Measurements from ENCODE around the gene KRTAP1-4.
"Not testable (repeated sequence)": the region's sequence is repeated elsewhere in the genome, so short reads cannot be mapped to it uniquely, and the experiment has no call there.

KRTAP1-4 gene

DNA sequence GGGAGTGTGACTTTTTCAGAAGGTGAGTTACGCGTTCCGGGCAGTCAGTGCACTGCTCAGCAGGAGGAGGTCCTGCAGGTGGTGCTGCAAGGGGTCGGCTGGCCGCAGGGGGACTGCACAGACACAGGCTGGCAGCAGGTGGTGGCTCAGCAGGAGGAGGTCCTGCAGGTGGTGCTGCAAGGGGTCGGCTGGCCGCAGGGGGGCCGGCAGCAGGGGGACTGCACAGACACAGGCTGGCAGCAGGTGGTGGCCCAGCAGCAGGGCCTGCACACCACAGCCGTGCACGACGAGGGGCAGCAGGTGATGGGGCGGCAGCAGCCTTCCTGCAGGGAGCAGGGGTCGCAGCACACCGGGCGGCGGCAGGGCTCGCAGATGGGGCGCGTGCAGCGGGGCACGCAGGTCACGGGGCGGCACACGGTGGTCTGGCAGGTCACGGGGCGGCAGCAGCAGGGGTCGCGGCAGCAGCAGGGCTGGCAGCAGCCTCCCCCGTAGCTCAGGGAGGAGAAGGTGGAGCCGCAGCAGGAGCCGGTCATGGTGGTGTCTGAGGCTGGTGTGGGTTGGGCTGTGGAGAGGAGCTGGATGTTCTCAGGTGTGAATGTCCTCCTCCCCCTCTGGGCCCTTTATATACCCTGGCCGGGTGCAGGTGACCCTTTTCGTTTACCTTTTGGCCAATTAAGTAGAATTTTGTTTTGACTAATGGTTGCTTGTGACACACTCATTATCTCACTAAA, 16.9 kb upstream of the KRTAP1-4 start, which contains the start of gene KRTAP2-1:
KRTAP2-1 (minus strand) TSS at position 582 of the 731 bp plus-strand sequence; CDS start at position 533, 49 bp downstream.
- not testable (repeated sequence) for DNase-seq

DNA sequence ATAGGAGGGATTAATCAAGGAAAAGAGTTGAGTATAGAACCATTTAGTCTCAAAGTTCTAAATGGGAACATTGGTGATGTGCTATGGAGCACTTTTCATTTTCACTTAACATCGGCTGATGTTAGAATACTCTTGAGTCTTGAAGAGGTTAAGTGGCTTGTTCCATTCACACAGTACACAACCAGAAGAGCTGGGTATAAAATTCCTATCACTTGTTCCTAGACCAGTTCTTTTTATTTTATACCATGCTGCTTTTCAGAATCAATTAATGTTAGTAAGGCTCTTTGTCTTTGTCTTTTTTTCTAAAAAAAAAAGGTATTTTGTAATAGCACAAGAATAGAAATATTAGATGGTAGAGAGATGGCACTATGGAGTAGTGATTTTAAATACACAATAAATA, 13.0 kb upstream of the KRTAP1-4 start:
- DNase-seq, result no peak

DNA sequence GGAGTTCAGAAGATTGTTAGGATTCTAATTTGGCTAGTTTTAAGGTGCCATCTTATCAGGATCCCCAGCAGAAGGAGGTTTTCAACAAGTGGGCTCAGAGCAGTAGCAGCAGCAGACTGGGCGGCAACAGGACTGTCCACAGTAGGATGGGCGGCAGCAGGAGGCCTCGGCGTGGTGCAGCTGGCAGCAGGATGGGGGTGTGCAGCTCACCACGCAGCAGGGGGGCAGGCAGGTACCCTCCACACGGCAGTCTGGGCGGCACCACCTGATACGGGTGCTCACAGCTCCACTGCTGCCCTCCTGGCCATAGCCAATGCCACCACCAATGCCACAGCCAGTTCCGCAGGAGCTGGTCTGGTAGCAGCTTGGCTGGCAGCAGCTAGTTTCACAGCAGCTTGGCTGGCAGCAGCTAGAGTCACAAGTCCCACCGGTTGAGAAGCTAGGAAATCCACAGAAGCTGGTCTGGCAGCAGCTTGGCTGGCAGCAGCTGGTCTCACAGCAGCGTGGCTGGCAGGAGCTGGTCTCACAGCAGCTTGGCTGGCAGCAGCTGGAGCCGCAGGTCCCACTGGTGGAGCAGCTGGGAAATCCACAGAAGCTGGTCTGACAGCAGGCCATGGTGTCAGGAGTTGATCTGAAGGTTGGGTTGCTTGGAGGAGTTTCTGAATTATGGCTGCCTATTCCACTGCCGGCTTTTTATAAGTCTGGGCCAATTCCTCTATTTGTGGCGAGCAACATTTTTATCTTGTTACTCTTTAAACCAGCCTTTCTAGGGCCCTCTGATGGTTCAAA, 11.0 kb upstream of the KRTAP1-4 start, which contains the start of gene KRTAP1-1:
KRTAP1-1 (minus strand) TSS at position 668 of the 789 bp plus-strand sequence; CDS start at position 615, 53 bp downstream.
- DNase-seq, result not testable (repeated sequence)

DNA sequence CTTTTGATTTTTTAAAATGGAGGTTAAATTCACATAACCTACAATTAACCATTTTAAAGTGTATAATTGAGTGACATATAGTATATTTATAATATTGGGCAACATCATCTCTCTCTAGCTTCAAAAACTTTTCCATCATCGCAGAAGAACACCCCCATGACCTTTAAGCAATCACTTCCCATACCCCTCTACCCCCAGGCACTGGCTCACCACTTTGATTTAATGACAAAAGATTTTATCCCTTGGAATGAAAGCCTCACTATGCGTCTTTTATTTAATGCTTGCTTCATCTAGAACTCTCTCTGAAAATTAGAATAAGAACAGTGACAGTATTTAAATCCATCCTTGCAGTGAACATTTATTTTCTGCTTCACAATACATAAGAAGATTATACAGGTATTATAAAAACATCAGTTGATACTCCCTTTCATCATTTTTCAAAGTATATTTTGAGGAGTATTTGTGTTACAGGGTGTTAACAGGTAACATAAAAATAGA, 7.9 kb upstream of the KRTAP1-4 start:
- DNase-seq, result no peak

DNA sequence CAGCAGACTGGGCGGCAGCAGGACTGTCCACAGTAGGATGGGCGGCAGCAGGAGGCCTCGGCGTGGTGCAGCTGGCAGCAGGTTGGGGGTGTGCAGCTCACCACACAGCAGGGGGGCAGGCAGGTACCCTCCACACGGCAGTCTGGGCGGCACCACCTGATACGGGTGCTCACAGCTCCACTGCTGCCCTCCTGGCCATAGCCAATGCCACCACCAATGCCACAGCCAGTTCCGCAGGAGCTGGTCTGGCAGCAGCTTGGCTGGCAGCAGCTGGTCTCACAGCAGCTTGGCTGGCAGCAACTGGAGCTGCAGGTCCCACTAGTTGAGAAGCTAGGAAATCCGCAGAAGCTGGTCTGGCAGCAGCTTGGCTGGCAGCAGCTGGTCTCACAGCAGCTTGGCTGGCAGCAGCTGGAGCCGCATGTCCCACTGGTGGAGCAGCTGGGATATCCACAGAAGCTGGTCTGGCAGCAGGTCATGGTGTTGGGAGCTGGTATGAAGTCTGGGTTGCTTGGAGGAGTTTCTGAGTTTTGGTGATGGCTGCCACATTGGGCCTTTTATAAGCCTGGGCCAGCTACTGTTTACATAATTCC, 4.4 kb upstream of the KRTAP1-4 start, which contains the start of gene KRTAP1-3:
KRTAP1-3 (minus strand) TSS at position 529 of the 590 bp plus-strand sequence; CDS start at position 476, 53 bp downstream.
- not testable (repeated sequence) for DNase-seq

DNA sequence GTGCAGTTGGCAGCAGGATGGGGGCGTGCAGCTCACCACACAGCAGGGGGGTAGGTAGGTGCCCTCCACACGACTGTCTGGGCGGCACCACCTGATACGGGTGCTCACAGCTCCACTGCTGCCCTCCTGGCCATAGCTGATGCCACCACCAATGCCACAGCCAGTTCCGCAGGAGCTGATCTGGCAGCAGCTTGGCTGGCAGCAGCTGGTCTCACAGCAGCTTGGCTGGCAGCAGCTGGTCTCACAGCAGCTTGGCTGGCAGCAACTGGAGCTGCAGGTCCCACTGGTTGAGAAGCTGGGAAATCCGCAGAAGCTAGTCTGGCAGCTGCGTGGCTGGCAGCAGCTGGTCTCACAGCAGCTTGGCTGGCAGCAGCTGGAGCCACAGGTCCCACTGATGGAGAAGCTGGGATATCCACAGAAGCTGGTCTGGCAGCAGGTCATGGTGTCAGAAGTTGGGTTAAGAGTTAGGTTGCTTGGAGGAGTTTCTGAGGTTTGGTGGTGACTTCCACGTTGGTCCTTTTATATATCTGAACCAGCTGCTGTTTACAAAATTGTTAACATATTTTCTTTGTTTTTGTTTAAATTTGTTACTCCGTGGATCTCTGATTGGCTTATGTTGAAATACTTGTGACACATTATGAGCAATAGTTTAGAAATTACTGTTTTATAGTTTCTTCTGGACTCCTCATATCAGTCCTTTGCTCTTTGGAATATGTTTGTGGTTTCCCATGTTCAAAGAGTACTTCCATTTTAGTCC, 3.1 kb downstream of the KRTAP1-4 start, which contains the start of gene KRTAP1-5:
KRTAP1-5 (minus strand) TSS at position 494 of the 757 bp plus-strand sequence; CDS start at position 441, 53 bp downstream.
- no peak for DNase-seq

DNA sequence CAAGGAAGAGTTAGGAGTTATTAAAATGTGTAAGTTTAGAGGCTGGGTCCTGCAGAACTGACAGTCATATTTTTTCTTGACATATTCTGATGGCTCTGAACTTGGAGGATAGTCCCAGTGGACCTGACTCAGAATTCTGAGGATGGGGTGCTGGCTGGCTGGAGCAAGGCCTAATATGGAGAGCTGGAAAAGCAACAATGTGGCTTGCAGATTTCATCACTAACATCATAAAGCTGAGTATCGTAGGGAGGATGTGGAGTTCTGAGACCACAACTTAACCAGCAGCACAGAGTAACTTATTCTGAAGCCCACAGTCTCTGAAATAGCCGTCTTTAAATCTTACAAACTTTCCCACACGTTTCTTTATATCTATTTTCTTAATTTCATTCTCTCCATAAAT, 5.3 kb downstream of the KRTAP1-4 start:
- no peak for DNase-seq

DNA sequence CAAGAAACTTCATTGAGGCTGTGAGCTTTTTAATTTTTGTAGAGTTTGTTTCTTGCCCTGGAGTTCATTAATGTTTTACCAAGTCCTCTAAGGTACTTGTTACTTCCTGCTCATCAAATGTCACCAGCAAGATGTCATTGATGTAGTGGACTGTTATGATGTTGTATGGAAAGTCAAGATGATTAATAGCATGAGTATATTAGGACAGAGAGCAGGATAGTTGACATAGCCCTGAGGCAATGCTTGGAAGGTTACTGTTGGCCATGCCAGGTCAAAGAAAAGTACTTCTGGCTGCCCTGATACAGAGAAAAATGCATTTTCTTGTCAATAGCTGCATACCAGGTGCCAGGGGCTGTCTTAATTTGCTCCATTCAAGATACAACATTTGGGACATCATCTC, 9.7 kb downstream of the KRTAP1-4 start:
- no peak for DNase-seq

DNA sequence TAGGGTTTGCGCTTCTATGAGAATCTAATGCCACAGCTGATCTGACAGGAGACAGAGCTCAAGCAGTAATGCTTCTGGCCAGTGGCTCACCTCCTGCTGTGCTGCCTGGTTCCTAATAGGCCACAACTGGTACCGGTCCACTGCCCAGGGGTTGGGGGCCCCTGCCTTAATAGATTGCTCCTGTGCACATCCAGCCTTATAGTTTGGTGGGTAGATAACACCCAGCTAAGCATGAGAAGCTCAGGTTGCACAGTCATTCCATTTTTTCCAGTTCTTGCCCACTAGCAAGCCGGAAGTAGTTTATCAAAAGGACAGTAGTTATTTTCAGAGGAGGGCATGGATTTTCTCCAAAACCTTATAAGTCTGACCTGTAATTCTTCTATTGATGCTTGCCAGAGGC, 10.6 kb downstream of the KRTAP1-4 start:
- DNase-seq, result no peak

DNA sequence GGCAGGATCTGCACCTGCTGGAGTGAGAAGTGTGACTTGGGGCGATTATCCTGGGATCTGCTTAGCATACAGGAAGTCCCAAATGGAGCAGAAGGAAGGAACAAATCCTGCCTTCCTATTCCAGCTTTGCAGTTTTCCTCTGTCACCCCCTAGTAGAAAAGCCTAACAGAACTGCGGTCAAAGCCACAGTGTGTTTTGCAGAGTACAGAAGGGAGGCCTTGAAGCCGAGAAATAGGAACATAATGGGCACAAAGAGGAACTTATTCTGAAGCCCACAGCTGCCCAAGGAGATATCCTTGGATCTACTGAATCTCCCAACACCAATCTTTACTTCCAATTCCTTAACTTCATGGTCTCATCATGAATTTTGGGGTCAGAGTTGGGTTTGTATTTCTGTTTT, 11.5 kb downstream of the KRTAP1-4 start:
- no peak for DNase-seq

DNA sequence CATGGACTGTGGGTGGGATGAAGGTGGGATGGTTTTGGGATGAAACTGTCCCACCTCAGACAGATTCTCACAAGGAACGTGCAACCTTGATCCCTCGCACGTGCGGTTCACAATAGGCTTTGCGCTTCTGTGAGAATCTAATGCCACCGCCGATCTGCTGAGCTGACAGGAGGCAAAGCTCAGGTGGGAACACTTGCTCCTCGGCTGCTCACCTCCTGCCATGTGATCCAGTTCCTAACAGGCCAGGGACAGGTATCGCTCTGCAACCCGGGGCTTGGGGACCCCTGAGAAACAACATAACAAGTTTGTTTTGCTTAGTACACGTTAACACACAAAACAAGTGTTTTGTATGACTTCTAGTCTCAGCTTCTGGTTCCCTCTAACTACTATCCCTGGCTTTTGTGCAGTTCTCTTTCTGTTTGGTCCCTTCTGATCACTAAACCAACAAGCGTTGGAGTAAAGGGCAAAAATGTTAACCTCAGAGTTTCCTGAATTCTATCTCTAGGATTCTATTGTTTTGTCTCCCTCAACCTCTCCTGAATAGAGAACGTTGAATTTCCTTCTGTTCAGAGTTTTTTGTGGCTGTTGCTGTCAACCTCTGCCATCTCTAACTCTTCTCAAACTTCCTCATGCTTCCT, 13.3 kb downstream of the KRTAP1-4 start:
- no peak for DNase-seq

DNA sequence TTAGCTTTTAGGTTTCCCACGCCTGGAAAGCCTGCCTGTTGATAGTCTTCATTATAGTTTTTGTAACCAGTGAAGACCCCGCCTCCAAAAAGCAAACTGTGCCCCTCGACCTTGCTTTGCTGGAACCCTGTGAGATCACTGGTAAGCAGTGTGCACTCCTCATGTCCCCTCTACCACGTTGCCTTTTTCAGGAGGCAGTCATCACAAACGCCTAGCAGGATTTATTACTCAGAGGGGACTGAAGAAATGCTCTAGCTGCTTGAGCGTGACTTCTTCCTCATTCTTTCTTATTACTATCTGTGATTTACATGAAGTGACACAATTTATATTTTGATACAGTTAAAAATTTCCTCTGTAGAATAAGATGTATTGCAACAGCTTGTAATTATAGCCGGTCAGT, 14.5 kb downstream of the KRTAP1-4 start:
- DNase-seq, result no peak

DNA sequence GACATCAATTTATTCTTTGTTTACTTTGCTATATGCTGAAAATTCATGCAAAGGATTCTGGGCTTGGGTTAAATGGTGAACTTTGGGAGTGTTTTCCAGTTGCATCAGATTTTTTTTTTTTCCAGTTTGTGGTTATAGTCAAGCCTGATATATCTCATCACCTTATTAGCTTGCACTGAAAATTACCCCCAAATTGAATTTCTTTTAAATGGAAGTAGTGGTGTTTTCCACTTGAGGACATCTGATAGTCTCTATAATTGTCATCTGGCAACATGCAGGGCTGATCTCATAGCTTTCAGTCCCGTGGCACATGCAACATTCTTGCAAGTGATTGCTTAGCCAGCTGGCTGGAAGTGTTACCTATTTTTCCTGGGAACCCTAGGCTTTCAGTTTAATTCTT, 16.4 kb downstream of the KRTAP1-4 start:
- no peak for DNase-seq

DNA sequence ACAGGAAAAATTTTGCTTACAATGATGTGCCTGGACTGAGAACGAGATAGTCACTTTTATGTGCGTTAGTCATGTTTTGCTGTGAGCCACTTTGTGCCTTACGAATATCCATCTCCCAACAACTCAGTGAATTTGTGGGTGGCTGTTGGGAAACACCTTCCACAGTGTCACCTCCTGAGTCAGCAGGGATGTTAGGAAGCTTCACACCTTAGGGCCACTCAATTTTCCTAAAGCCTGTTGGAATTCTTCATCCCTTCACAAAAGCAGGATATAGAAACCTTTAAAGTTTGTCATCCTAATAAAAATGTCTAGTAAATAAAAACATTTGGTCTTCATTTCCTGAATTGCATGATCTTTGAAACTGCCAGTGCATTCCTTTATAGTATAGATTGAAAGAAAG, 16.8 kb downstream of the KRTAP1-4 start:
- no peak for DNase-seq

DNA sequence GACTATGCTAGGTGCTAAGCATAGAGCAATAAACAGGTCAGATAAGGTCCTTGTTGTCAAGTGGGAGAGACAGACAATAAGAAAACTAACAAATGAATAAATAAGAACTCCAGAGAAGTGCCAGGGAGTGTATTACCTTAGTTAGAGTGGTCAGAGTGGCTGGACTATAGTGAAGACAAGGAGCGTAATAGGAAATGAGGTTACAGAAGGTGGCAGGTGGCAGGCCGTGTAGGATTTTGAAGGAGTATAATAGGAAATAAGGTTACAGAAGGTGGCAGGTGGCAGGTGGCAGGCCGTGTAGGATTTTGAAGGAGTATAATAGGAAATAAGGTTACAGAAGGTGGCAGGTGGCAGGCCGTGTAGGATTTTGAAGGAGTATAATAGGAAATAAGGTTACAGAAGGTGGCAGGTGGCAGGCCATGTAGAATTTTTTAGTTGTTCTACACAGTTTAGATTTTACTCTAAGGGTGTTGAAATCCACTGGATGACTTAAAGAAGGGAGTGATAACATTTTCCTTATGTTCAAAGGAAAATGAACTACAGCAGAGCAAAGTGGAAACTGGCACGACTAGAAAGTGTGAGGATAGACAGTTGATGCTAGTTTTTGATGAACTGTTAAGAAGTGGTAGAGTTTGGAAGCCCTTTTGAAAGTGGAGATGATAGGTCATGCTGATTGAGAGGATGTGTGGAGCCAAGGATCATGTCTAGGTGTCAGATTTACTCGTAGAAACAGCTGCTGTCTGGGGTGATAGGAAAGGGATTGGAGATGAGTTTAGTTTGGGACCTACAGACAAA, 17.5 kb downstream of the KRTAP1-4 start:
- DNase-seq, result no peak

DNA sequence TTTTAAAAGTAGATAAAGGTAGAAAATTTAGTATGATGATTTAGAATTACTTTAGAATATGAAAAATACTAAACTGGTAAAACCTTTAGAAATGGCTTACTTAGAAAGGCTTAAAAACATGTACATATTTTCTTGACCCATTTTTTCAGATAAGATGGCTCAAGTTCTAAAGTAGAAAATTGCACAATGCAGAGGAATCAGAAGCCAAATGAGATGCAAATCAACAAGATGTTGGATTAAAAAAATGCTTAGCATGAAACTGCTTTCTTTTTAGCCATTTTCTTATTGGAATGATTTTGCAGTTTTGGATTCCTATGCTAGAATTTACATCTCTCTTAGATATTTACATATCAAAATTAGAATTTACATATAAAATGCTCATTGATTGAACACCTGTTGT, 19.6 kb downstream of the KRTAP1-4 start:
- no peak for DNase-seq

DNA sequence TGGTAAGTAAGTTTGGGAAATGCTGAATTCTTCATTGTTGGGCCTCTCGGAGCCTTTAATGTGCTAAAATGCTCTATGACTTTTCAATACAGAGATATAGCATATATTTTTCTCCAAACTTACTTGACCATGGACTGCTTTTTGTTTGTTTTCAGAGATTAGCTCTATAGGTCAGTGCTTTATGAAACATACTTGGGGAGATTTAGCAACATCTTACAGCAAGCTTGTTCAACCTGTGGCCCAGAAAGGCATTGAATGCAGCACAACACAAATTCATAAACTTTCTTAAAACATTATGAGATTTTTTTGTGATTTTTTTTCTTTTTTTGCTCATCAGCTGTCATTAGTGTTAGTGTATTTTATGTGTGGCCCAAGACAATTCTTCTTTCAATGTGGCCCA, 20.1 kb downstream of the KRTAP1-4 start:
- DNase-seq, result no peak

DNA sequence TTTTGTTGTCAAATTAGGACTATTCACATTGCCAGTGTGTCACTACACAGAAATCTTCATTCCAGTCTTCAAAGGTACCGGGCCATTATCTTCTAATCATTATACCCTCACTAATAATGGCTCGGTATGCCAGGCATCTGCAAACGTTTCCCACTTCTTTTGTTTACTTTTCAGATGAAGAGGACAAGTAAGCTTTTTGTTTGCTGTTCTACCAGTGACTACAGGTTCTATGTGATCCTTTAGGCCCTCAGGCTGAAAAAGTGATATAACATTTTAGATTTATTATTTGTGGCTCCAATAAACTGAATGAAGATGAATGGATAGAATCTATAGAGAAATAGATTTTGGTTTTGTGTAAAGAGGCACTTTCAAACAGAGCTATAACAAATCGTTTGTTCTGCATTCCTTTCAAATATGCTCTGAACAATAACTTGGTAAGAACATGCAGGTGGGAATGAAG, 20.7 kb downstream of the KRTAP1-4 start:
- DNase-seq, result no peak

DNA sequence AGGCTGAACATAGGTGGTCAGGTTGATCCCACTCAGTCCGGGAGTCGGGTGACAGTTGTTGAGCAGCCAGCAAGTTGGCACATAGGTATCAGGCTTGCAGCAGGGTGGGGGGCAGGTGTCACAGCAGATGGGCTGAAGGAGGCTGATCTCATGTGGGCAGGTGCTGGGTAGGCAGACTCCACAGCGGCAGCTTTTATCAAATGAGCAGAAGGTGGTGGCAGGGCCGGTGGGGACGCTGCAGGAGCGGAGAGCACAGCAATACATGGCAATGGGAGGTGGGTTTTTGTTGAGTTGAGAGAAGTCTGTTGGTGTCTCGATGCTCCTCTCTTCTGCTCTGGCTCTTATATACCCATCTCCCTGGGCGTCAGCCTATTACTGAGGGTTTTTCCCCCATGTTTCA, 21.2 kb downstream of the KRTAP1-4 start, which contains the start of gene KRTAP3-1:
KRTAP3-1 (minus strand) TSS at position 318 of the 400 bp plus-strand sequence; CDS start at position 264, 54 bp downstream.
- no peak for DNase-seq

DNA sequence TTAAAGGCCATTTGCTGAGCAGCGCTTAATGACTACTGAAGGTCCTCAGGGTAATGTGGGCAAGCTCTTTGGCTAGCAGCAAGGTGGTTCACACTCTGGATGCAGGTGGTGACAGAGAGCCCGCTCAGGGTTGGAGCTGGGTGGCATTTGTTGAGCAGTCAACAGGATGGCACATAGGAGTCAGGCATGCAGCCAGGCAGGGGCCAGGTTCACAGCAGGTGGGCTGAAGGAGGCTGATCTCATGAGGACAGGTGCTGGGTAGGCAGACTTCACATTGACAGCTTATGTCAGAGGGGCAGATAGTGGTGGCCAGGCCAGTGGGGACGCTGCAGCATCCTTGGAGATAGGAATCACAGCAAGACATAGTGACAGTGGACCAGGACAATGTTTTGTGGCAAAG, 25.6 kb downstream of the KRTAP1-4 start:
- no peak for DNase-seq

DNA sequence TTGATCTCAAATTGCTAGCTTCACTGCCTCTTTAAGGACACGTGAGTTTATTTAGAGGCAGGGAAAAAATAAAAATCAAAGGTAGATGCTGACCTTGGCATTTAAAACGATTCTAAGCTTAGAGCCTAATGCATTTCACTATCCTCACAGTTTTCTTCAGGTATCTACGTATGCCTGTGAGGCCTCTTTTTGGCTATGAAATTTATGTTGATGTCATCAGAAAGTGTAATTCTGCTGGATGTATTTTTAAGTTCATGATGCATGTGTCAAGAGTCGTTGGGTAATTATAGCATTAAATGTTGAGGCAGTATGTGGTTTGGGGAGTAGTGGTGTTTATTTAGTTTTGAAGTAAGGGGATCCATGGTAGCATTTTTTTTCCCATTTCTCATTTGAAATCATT, 26.1 kb downstream of the KRTAP1-4 start:
- no peak for DNase-seq
